Activated naive CD8-positive, alpha-beta T cell treated with anti-CD3 and anti-CD28 coated beads for 36 hours (primary cell): ENCODE data around the gene MEDAG. TPM values are rescaled to one million over a fixed set of nuclear protein-coding genes. Genes with fewer than 3 reads are reported as not detected.
A peak's percentile ranks its signal among the peaks of the same experiment; 100 is the strongest.

Experiments
- DNase-seq: peaks from one replicate; pipeline ENCODE4 v3.0.0; 2021
- H3K27ac Mint-ChIP-seq: one replicate; pipeline ENCODE4 v1.8.0; 2022; ENCODE audit warnings: mild to moderate bottlenecking, moderate library complexity, mixed read lengths
- H3K27me3 Mint-ChIP-seq: one replicate; pipeline ENCODE4 v1.8.0; 2022; ENCODE audit warnings: mild to moderate bottlenecking, mixed read lengths
- H3K36me3 Mint-ChIP-seq: one replicate; pipeline ENCODE4 v1.8.0; 2021; ENCODE audit warnings: mild to moderate bottlenecking, mixed read lengths
- H3K4me1 Mint-ChIP-seq: one replicate; pipeline ENCODE4 v1.8.0; 2021; ENCODE audit warnings: mixed read lengths
- H3K4me3 Mint-ChIP-seq: one replicate; pipeline ENCODE4 v1.8.0; 2022; ENCODE audit warnings: mild to moderate bottlenecking, moderate library complexity, mixed read lengths
- H3K9me3 Mint-ChIP-seq: one replicate; pipeline ENCODE4 v1.8.0; 2022; ENCODE audit warnings: mixed read lengths
- total RNA-seq, 2 experiments: library from RNA; stranded (reverse); gene quantifications; one replicate each; pipeline ENCODE4 v1.2.3, GENCODE V29; 2021

MEDAG gene
- not detected for total RNA-seq

DNA sequence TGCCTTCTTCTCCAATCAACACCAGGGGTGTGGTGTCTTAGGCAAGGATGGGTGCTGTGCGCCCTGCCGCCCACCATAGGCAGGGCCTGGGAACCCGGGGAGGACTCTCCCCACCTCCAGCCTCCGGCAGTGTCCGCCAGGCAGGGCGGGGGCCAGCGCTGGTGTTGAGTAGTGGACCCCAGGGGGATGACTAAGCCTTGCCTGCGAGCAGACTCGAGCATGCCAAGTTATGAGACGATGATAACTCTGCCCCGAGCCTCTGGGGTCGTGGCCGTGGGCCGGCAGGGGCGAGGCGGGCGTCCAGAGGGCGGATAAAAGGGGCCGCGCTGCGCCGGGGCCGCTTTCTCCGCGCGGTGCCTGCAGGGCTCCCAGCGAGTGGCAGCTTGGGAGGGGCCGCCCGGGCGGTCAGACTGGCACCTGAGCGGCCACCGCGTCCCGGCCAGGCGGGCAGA lies at the start of gene MEDAG:
MEDAG (plus strand) TSS at position 340 of the 452 bp plus-strand sequence. CDS start 245 bp downstream, outside the sequence.
- Mint-ChIP-seq H3K9me3 (no peaks in the 10 kb centered on the region), H3K27me3 (peaks cover 70% of the 10 kb centered on the region), H3K36me3 (no peaks in the 10 kb centered on the region), H3K27ac (no peak within 1 kb of the TSS), H3K4me1 (no peaks in the 10 kb centered on the region), H3K4me3 (no peak within 1 kb of the TSS)
- no peak for DNase-seq

GRCh38 chr13:30857018-30857417 lies 49.1 kb upstream of the MEDAG start:
- H3K27me3 Mint-ChIP-seq, result no peaks in the 10 kb centered on the region
- no peaks in the 10 kb centered on the region for H3K36me3 Mint-ChIP-seq
- no peaks in the 10 kb centered on the region for H3K9me3 Mint-ChIP-seq
- H3K4me3 Mint-ChIP-seq, result no peak overlapping the region
- DNase-seq, result no peak
- no peak overlapping the region for H3K27ac Mint-ChIP-seq
- peaks cover 2% of the 10 kb centered on the region for H3K4me1 Mint-ChIP-seq

GRCh38 chr13:30857636-30858035 lies 48.4 kb upstream of the MEDAG start:
- Mint-ChIP-seq H3K4me1 (no peaks in the 10 kb centered on the region), H3K36me3 (no peaks in the 10 kb centered on the region), H3K9me3 (no peaks in the 10 kb centered on the region), H3K27ac (no peak overlapping the region), H3K4me3 (no peak overlapping the region), H3K27me3 (no peaks in the 10 kb centered on the region)
- no peak for DNase-seq

GRCh38 chr13:30859326-30859725 lies 46.7 kb upstream of the MEDAG start:
- no peaks in the 10 kb centered on the region for H3K27me3 Mint-ChIP-seq
- no peaks in the 10 kb centered on the region for H3K9me3 Mint-ChIP-seq
- DNase-seq, result no peak
- H3K27ac Mint-ChIP-seq, result no peak overlapping the region
- no peaks in the 10 kb centered on the region for H3K4me1 Mint-ChIP-seq
- no peak overlapping the region for H3K4me3 Mint-ChIP-seq
- no peaks in the 10 kb centered on the region for H3K36me3 Mint-ChIP-seq

- DNase-seq, result no peak
- no peak overlapping the region for H3K4me3 Mint-ChIP-seq
- H3K36me3 Mint-ChIP-seq, result no peaks in the 10 kb centered on the region
- peaks cover 4% of the 10 kb centered on the region for H3K4me1 Mint-ChIP-seq
- H3K27ac Mint-ChIP-seq, result no peak overlapping the region
- H3K27me3 Mint-ChIP-seq, result peaks cover 11% of the 10 kb centered on the region
- H3K9me3 Mint-ChIP-seq, result no peaks in the 10 kb centered on the region
These were observed 44.9 kb upstream of the MEDAG start for GRCh38 chr13:30861163-30861562.

DNA sequence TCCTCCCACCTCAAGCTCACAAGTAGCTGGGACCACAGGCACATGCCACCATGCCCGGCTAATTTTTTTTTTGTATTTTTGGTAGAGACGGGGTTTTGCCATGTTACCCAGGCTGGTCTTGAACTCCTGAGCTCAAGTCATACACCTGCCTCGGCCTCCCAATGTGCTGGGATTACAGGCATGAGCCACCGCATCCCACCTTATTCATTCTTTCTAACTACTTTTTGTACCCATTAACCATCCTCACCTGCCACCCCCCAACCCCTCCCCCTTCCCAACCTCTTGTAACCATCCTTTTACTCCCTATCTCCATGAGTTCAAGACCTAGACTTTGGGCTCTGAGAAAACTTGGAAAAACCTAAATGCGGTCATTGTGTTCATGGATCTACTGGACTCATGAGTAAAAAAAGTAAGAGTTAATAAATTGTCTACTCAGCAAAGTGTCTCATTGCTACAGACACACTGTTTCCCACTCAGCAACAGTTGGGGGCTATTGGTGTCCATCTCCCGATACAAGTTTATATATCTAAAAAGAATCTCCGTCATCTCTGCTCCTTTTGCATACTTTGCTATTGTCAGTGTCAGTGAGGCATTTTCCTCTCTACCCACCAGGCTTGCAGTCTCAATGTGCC lies 44.1 kb upstream of the MEDAG start:
- H3K9me3 Mint-ChIP-seq, result no peaks in the 10 kb centered on the region
- H3K27me3 Mint-ChIP-seq, result peaks cover 14% of the 10 kb centered on the region
- DNase-seq, result no peak
- H3K4me3 Mint-ChIP-seq, result no peak overlapping the region
- no peaks in the 10 kb centered on the region for H3K36me3 Mint-ChIP-seq
- no peak overlapping the region for H3K27ac Mint-ChIP-seq
- peaks cover 4% of the 10 kb centered on the region for H3K4me1 Mint-ChIP-seq

DNA sequence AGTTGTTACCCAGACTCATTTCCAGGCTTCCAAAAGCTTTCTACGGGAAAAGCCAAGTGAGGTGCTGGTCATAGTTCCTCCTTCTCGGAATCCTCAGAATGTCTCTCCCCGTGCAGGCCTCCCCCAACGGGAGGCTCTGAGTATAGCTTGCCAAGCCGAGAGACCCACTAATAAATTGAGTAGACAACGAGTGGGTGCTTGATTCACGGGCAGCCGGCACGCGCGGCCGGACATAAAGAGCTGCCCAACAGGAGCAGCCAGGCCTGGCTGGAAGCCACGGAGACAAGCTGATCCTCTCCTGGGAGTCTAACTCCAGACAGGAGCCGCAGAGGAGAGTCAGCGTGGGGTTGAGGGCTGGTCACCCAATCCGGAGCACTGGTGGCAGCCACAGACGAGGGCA lies 43.4 kb upstream of the MEDAG start:
- H3K36me3 Mint-ChIP-seq, result no peaks in the 10 kb centered on the region

GRCh38 chr13:30863231-30863630 lies 42.8 kb upstream of the MEDAG start:
- no peak for DNase-seq
- no peak overlapping the region for H3K27ac Mint-ChIP-seq
- peaks cover 4% of the 10 kb centered on the region for H3K4me1 Mint-ChIP-seq
- H3K9me3 Mint-ChIP-seq, result no peaks in the 10 kb centered on the region
- H3K36me3 Mint-ChIP-seq, result no peaks in the 10 kb centered on the region
- H3K4me3 Mint-ChIP-seq, result no peak overlapping the region
- peaks cover 19% of the 10 kb centered on the region for H3K27me3 Mint-ChIP-seq

More for the DNA sequence above, 43.4 kb upstream of the MEDAG start:
- H3K4me3 Mint-ChIP-seq, result no peak overlapping the region
- DNase-seq, result no peak
- H3K4me1 Mint-ChIP-seq, result peaks cover 4% of the 10 kb centered on the region
- no peaks in the 10 kb centered on the region for H3K9me3 Mint-ChIP-seq
- H3K27me3 Mint-ChIP-seq, result peaks cover 14% of the 10 kb centered on the region
- H3K27ac Mint-ChIP-seq, result no peak overlapping the region

DNA sequence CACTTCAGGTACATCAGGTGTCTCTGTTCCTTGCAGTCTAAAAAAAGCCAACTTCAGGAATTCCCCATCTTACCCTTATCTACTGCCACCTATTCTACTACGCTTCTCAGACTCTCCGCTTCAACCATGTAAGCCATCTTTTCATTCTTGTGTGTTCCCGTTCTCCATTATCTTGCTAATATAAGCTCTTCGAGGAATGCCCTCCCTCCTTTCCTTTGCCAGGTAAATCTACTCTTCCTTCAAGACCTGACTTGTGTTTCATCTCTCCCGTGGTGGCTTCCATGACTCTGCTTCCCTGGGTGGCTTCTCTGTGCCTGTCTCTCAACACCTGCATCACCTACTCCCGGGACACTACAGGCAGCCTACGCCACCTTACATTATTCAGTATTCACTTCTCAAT lies 42.3 kb upstream of the MEDAG start:
- no peak overlapping the region for H3K4me3 Mint-ChIP-seq
- H3K9me3 Mint-ChIP-seq, result no peaks in the 10 kb centered on the region
- peaks cover 19% of the 10 kb centered on the region for H3K27me3 Mint-ChIP-seq
- no peak overlapping the region for H3K27ac Mint-ChIP-seq
- no peak for DNase-seq
- H3K4me1 Mint-ChIP-seq, result peaks cover 4% of the 10 kb centered on the region
- H3K36me3 Mint-ChIP-seq, result no peaks in the 10 kb centered on the region

GRCh38 chr13:30864433-30865122 lies 41.5 kb upstream of the MEDAG start:
- DNase-seq, result no peak
- no peak overlapping the region for H3K27ac Mint-ChIP-seq
- H3K4me1 Mint-ChIP-seq, result peaks cover 4% of the 10 kb centered on the region
- H3K4me3 Mint-ChIP-seq, result no peak overlapping the region
- H3K36me3 Mint-ChIP-seq, result no peaks in the 10 kb centered on the region
- no peaks in the 10 kb centered on the region for H3K9me3 Mint-ChIP-seq
- peaks cover 19% of the 10 kb centered on the region for H3K27me3 Mint-ChIP-seq

DNA sequence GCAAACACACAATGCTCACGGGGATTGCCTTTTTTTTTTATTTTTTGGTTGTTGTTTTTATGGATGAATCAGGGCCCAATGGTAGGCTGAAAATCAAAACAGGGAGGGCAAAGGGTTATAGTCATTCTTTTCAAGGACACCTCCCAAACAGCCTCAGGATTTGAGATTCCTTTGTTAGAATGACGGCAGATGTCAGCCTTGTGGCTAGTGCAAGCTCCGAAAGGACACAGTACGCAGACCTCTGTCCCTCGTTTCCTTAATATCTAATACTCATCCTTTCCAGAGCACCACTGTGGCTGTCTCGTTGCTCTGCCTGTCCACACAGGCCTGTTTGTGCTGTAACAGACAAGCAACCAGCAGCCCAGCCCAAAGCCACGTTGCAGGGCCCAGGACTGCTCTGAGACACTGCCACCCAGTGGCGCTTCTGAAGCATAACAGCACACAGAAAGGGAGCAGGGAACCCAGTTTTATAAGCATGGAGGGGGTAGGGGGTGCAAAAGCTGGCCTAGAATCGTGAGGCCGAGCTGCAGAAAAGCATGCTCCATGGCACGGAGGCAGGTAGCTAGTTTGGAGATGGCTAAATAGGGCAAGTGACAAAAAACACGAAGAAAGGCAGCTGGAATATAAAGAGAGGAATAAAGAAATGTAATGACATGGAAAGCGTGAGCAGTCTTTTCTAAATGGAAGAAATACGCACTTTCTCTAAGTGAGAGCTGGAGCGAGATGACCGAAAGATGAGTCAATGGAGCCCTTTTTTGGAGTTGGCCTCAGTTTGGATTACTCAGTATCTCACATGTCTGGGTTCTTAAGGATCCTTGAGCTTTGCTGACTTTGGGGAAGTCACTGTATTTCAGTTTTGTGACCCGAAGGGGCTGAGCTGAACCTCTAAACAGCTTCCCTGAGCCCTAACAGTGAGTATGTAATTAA lies 40.7 kb upstream of the MEDAG start:
- peaks cover 8% of the 10 kb centered on the region for H3K4me1 Mint-ChIP-seq
- H3K4me3 Mint-ChIP-seq, result no peak overlapping the region
- H3K9me3 Mint-ChIP-seq, result no peaks in the 10 kb centered on the region
- peak; percentile 40 for DNase-seq
- no peak overlapping the region for H3K27ac Mint-ChIP-seq
- peaks cover 19% of the 10 kb centered on the region for H3K27me3 Mint-ChIP-seq
- H3K36me3 Mint-ChIP-seq, result no peaks in the 10 kb centered on the region

DNA sequence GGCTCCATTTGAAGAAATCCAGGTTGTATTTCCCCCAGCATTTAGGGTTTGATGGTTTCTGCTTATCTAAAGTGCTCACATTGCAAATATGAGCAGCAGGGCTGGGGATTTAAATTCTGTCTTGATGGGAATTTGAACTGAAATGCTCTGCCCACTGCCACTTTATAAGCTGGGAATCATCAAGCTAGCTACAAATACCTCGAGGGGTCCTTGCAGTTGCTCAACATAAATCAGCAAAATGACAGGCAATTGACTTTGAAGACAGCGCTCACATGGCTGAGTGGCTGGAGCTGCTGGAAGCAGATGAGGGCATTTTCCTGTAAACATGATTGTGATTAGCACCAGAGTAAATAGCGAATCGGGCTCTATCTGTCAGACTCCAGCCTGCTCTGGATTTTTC lies 39.4 kb upstream of the MEDAG start:
- peaks cover 8% of the 10 kb centered on the region for H3K4me1 Mint-ChIP-seq
- no peak overlapping the region for H3K27ac Mint-ChIP-seq
- H3K27me3 Mint-ChIP-seq, result peaks cover 22% of the 10 kb centered on the region
- H3K36me3 Mint-ChIP-seq, result no peaks in the 10 kb centered on the region
- H3K4me3 Mint-ChIP-seq, result no peak overlapping the region
- no peak for DNase-seq
- no peaks in the 10 kb centered on the region for H3K9me3 Mint-ChIP-seq

DNA sequence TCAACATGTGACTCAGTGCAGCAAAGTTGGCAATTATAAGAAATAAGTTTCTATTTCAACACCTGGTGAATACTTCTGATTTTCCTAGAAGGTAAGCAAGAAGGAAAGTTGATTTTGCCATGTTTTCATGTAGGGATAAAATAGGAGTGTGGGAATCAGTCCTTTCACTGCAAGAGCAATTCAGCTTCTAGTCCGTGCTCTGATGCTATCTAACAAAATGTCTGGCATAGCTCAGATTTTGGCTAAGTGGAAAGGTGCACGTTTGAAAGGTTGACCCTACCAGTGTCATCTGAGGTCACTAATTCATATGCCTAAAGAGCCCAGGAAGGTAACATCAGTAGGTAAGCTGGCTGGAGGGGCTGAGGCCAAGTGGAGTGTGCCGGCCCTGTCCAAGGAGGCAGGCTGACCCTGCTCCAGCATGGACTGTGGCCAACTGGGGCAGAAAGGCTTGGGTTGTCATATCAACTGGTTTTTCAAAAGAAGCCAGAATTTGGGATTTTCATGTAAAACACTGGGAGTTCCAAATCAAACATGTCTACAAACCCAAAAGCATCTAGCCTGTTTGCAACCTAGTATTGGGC lies 38.9 kb upstream of the MEDAG start:
- no peak for DNase-seq
- no peaks in the 10 kb centered on the region for H3K9me3 Mint-ChIP-seq
- H3K27ac Mint-ChIP-seq, result no peak overlapping the region
- no peaks in the 10 kb centered on the region for H3K36me3 Mint-ChIP-seq
- H3K4me1 Mint-ChIP-seq, result peaks cover 8% of the 10 kb centered on the region
- H3K27me3 Mint-ChIP-seq, result peaks cover 22% of the 10 kb centered on the region
- no peak overlapping the region for H3K4me3 Mint-ChIP-seq

GRCh38 chr13:30868799-30869470 lies 37.1 kb upstream of the MEDAG start:
- Mint-ChIP-seq H3K36me3 (no peaks in the 10 kb centered on the region), H3K4me3 (no peak overlapping the region), H3K27me3 (peaks cover 22% of the 10 kb centered on the region), H3K27ac (no peak overlapping the region), H3K9me3 (no peaks in the 10 kb centered on the region), H3K4me1 (peaks cover 8% of the 10 kb centered on the region)
- no peak for DNase-seq
